ENCODE data around the gene TLDC2. TPM values are rescaled to one million over a fixed set of nuclear protein-coding genes. Genes with fewer than 3 reads are reported as not detected.
A peak's percentile ranks its signal among the peaks of the same experiment; 100 is the strongest.

The TLDC2 gene
- total RNA-seq, 1 donor from 2014 or later, result 1.3 TPM

DNA sequence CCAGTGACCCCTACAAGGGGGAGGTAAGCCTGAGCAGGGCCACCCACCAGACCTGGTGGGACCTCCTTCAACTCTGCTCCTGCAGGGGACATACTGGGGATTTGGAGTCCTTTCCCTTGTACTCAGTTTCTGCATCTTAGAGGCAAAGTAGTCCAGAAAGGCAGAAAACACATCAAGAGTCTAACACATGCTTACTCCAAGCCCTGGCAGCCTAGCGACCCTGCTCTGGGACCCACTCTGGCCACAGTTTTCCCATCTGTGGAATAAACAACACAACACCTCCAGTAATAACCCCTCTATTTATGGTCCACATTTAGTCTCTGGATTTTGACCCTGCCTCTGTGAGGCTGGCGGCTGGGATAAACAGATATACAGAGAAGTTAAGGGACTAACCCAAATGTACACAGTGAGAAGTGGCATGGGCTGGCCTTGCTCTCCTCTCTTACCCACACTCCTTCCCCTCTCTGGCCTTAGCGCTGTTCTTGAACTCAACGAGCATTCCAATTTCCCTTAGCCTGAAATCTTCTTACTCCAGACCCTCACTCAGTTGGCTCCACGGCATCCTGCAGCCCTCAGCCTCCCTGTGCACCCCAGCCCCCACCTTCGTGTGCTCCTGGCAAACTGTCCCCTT, 16.1 kb upstream of the TLDC2 start:
- H3K9me3 ChIP-seq, result no peaks in the 10 kb centered on the region
- intact Hi-C loops (cut with DNase I), result no loop called here
- H3K36me3 ChIP-seq, result peaks cover 5% of the 10 kb centered on the region
- H3K4me3 ChIP-seq, result no peak overlapping the region
- H3K27me3 ChIP-seq (ENCODE audit: low read depth), result no peaks in the 10 kb centered on the region
- peaks cover 74% of the 10 kb centered on the region for H3K4me1 ChIP-seq
- H3K27ac ChIP-seq, result no peak overlapping the region
- TF ChIP-seq, protein P1, sequence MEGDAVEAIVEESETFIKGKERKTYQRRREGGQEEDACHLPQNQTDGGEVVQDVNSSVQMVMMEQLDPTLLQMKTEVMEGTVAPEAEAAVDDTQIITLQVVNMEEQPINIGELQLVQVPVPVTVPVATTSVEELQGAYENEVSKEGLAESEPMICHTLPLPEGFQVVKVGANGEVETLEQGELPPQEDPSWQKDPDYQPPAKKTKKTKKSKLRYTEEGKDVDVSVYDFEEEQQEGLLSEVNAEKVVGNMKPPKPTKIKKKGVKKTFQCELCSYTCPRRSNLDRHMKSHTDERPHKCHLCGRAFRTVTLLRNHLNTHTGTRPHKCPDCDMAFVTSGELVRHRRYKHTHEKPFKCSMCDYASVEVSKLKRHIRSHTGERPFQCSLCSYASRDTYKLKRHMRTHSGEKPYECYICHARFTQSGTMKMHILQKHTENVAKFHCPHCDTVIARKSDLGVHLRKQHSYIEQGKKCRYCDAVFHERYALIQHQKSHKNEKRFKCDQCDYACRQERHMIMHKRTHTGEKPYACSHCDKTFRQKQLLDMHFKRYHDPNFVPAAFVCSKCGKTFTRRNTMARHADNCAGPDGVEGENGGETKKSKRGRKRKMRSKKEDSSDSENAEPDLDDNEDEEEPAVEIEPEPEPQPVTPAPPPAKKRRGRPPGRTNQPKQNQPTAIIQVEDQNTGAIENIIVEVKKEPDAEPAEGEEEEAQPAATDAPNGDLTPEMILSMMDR (IDR thresholded peaks at IDR 0.05), result no peak
- DNase-seq, result no peak
- ATAC-seq, result no peak

DNA sequence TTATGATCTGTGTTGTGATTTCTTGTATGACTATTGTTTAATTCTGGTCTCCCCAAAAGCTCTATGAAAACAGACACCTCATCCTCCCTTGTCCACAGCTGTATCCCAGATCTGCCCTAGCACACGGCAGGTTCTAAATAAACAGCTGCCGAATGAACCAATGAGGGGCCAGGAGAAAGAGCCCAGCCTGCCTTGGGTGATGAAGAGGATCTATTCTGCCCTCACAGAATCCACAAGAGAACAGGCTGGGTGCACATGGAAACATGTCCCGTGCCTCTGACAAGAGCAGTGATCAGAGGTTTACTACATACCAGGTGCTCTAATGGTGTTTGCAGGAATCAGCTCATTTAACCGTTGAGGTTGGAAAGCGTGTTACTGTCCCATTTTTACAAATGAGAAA, 15.6 kb upstream of the TLDC2 start:
- H3K4me3 ChIP-seq, result no peak overlapping the region
- H3K36me3 ChIP-seq, result peaks cover 5% of the 10 kb centered on the region
- H3K4me1 ChIP-seq, result peaks cover 68% of the 10 kb centered on the region
- no peaks in the 10 kb centered on the region for H3K27me3 ChIP-seq (ENCODE audit: low read depth)
- intact Hi-C loops (cut with DNase I), result no loop called here
- no peak for ATAC-seq
- H3K9me3 ChIP-seq, result no peaks in the 10 kb centered on the region
- H3K27ac ChIP-seq, result peak overlapping the region; percentile 11
- TF ChIP-seq, protein P1 (IDR thresholded peaks at IDR 0.05), result no peak
- no peak for DNase-seq

DNA sequence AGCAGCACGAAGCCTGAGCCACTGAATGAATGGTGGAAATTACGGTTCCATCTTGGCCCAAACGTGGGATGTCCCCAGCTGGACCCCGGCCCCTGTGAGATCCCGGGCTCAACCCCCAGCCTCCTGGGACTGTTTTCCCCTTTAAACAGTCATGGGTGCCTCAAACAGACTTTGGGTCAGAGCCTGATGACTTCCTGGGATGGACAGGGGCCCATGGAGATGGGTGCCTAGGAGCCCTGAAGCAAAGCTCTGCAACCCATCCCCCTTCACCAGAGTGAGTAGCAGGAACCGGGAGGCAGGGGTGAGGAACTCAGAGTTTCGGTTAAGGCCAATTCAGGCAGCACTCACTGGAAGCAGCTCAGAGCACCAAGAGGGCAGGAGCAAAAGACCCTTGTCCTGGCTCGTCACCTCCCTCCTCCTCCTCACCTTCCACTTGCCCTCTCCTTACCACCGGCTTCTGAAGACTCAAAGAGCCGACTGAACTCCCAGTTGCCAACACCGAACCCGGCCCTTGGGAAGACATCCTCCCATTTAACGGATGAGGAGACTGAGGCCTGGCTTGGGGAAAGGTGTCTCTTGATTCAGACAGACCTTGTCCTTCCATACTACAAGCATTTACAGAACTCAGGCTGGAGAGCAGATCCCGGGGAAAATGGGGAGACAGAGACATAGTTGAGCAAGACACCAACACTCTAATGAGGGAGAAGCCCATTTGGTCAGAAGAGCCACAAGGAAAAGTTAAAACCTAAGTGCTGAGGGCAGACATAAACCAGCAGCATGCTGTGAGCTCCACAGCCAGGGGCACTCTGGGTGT, 14.9 kb upstream of the TLDC2 start:
- H3K27ac ChIP-seq, result peak overlapping the region; percentile 74
- no peaks in the 10 kb centered on the region for H3K27me3 ChIP-seq (ENCODE audit: low read depth)
- H3K9me3 ChIP-seq, result no peaks in the 10 kb centered on the region
- ATAC-seq (no peak), DNase-seq (no peak)
- TF ChIP-seq, protein P1 (IDR thresholded peaks at IDR 0.05), result no peak
- H3K36me3 ChIP-seq, result peaks cover 5% of the 10 kb centered on the region
- intact Hi-C loops (cut with DNase I), result no loop called here
- H3K4me1 ChIP-seq, result peaks cover 62% of the 10 kb centered on the region
- H3K4me3 ChIP-seq, result peak overlapping the region; percentile 59

GRCh38 chr20:36861625-36861874, 14.4 kb upstream of the TLDC2 start:
- peak overlapping the region; percentile 74 for H3K27ac ChIP-seq
- no peaks in the 10 kb centered on the region for H3K27me3 ChIP-seq (ENCODE audit: low read depth)
- DNase-seq (no peak), ATAC-seq (no peak)
- intact Hi-C loops (cut with DNase I), result no loop called here
- H3K4me1 ChIP-seq, result peaks cover 56% of the 10 kb centered on the region
- H3K4me3 ChIP-seq, result peak overlapping the region; percentile 59
- TF ChIP-seq, protein P1 (IDR thresholded peaks at IDR 0.05), result no peak
- H3K9me3 ChIP-seq, result no peaks in the 10 kb centered on the region
- H3K36me3 ChIP-seq, result peaks cover 5% of the 10 kb centered on the region

GRCh38 chr20:36861875-36862801, 13.8 kb upstream of the TLDC2 start:
- Histone ChIP-seq H3K27ac (peak overlapping the region; percentile 74), H3K9me3 (no peaks in the 10 kb centered on the region), H3K4me1 (peaks cover 50% of the 10 kb centered on the region), H3K27me3 (ENCODE audit: low read depth) (no peaks in the 10 kb centered on the region), H3K36me3 (peaks cover 5% of the 10 kb centered on the region), H3K4me3 (peak overlapping the region; percentile 59)
- TF ChIP-seq, protein P1 (IDR thresholded peaks at IDR 0.05), result no peak
- intact Hi-C loops (cut with DNase I), result no loop called here
- DNase-seq (peak; percentile 77), ATAC-seq (peak; percentile 29 to 54)

Data from lower lobe of right lung (tissue), 2 donors.